ENCODE measurements around the gene ETF1. TPM values are rescaled to one million over a fixed set of nuclear protein-coding genes. Genes with fewer than 3 reads are reported as not detected.

ETF1 gene
- total and polyA plus RNA-seq, 9 of the 15 experiments (the other 6 are each of a cell fraction or from before 2014, with no cell fraction given) = 53.7 to 209 (median 164) TPM

GRCh38 chr5:138568061-138568824 lies 25.2 kb upstream of the ETF1 start (continued):
- TF ChIP-seq RERE (CRISPR knock-in tag; IDR thresholded peaks at IDR 0.05; ENCODE audit: borderline replicate concordance) = no peak
- TF ChIP-seq POLR2AphosphoS2 (IDR thresholded peaks at IDR 0.05; ENCODE audit: low read length) = peak; percentile 20; the same call in 1 of the 2 replicates
- TF ChIP-seq SRSF9 (IDR thresholded peaks at IDR 0.05; ENCODE audit: borderline replicate concordance, low read depth, low read length) = no peak
- TF ChIP-seq MCM2 (IDR thresholded peaks at IDR 0.05; ENCODE audit: low read depth) = no peak
- TF ChIP-seq TCF7L2 (IDR thresholded peaks at IDR 0.05; ENCODE audit: low read depth, low read length) = no peak
- no peak for TF ChIP-seq MTA1 (IDR thresholded peaks at IDR 0.05; ENCODE audit: borderline replicate concordance)
- TF ChIP-seq MBD2 (IDR thresholded peaks at IDR 0.05; ENCODE audit: borderline replicate concordance, low read depth) = no peak
- no peak for TF ChIP-seq ZBTB43 (CRISPR knock-in tag; IDR thresholded peaks at IDR 0.05)
- no peak for TF ChIP-seq GTF2A2 (tag; IDR thresholded peaks at IDR 0.05)
- no peak for TF ChIP-seq WHSC1 (IDR thresholded peaks at IDR 0.05; ENCODE audit: low read length)
- TF ChIP-seq MCM7 (IDR thresholded peaks at IDR 0.05) = no peak
- TF ChIP-seq SUPT5H (IDR thresholded peaks at IDR 0.05) = peak; percentile 35; the same call in 1 of the 2 replicates
- TF ChIP-seq ZNF12 (CRISPR knock-in tag; IDR thresholded peaks at IDR 0.05) = no peak
- no peak for TF ChIP-seq E2F3 (CRISPR knock-in tag; IDR thresholded peaks at IDR 0.05)
- no peak for TF ChIP-seq E2F4 (CRISPR knock-in tag; IDR thresholded peaks at IDR 0.05; ENCODE audit: low read depth)
- no peak for TF ChIP-seq ZKSCAN1 (IDR thresholded peaks at IDR 0.05; ENCODE audit: low read depth, low read length)
- no peak for TF ChIP-seq ZNF586 (CRISPR knock-in tag; conservative IDR thresholded peaks at IDR 0.05)
- TF ChIP-seq SMC3 (conservative IDR thresholded peaks at IDR 0.05; ENCODE audit: insufficient read depth, low read depth, low read length) = no peak
- no peak for TF ChIP-seq STAG1 (CRISPR knock-in tag; IDR thresholded peaks at IDR 0.05; ENCODE audit: borderline replicate concordance)
